ENCODE measurements around the gene WNT10A. TPM values are rescaled to one million over a fixed set of nuclear protein-coding genes. Genes with fewer than 3 reads are reported as not detected.

Gene WNT10A
- total and polyA plus RNA-seq, 2 of the 8 experiments (the other 6 are each of a cell fraction or from before 2014, with no cell fraction given) = 0.05 TPM; not detected in 1

DNA sequence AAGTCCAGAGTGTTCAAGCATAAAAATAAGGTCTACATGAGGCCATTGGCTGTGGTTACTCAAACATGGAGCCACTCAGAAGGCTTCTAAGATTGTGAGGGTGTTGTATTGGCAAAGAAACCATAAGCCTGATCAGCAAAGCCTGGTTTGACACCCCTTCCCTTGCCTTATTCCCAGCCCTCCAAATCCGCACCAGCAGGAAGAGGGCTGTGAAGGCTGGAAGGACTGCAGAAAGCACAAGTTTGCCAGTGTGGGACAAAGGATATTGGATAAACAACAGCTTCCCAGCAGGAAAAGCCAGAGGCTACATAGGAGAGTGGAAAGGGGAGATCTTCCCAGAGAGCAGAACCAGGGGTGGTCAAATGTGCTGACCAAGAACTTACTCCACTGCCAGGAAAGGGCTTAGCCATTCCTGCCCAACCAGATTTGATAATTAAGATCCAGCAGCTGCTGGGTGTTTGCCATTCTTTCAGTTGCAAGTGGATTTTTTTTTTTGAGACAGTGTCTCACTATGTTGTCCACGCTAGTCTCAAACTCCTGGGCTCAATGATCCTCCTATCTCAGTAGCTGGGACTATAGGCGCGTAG, 47.5 kb upstream of the WNT10A start:
- no peak overlapping the region for H3K4ac ChIP-seq (replicated peaks; ENCODE audit: insufficient read length, low read depth, low read length)
- no peak overlapping the region for H2BK20ac ChIP-seq (ENCODE audit: low read length)
- H3K4me1 ChIP-seq (replicated peaks in 1 of 4; ENCODE audit: control insufficient read depth in 3 of 4, insufficient read depth in 4 of 4, low read length in 3 of 4) = peaks cover 0 to 3% (median 0%) of the 10 kb centered on the region in 4 experiments; a peak in 1 of 7 replicates
- H3K79me1 ChIP-seq (ENCODE audit: low read depth, low read length) = no peaks in the 10 kb centered on the region
- H3K4me3 ChIP-seq (ENCODE audit: extremely low read depth in 1 of 4, insufficient read depth in 2 of 4, low read depth in 3 of 4, low read length in 4 of 4) = no peak overlapping the region
- no peak overlapping the region for H3K27ac ChIP-seq (ENCODE audit: low read depth, low read length)
- H3K79me2 ChIP-seq (ENCODE audit: control insufficient read depth in 1 of 2, insufficient read depth in 2 of 2, low read length in 2 of 2) = no peaks in the 10 kb centered on the region
- H2BK12ac ChIP-seq (ENCODE audit: low read depth, low read length) = no peak overlapping the region
- no peak overlapping the region for H2AFZ ChIP-seq (ENCODE audit: low read length)
- H3K18ac ChIP-seq (ENCODE audit: extremely low read depth, low read length) = no peak overlapping the region
- POLR2A ChIA-PET (ENCODE audit: partially characterized antibody) = no interaction called here
- no peak overlapping the region for H2BK5ac ChIP-seq (ENCODE audit: low read depth, low read length)
- no peak overlapping the region for H3K4me2 ChIP-seq (ENCODE audit: insufficient read depth in 1 of 2, low read depth in 2 of 2, low read length in 2 of 2)
- no peaks in the 10 kb centered on the region for H3K9me3 ChIP-seq (ENCODE audit: insufficient read depth in 2 of 2, low read depth in 1 of 2, low read length in 1 of 2)
- H4K91ac ChIP-seq (replicated peaks; ENCODE audit: insufficient read length, low read length) = no peak overlapping the region
- WGBS, 2 experiments (ENCODE audit: extremely low coverage in 1 of 2, insufficient coverage in 1 of 2, insufficient read length in 1 of 2, insufficient replicate concordance in 2 of 2, low coverage in 1 of 2, low lambda C conversion rate in 2 of 2, missing lambda C conversion rate in 1 of 2) = 90% methylated on average over 4 of the region's 4 CpGs; no CpG with 5 or more reads in 1 of the 2 experiments
- H3K23ac ChIP-seq (ENCODE audit: insufficient read length) = no peak overlapping the region
- no peak overlapping the region for H3K56ac ChIP-seq (replicated peaks; ENCODE audit: insufficient read length, low read depth, low read length)
- no peak overlapping the region for H4K5ac ChIP-seq (ENCODE audit: insufficient read length, low read depth, low read length)
- no peak overlapping the region; the same call in none of the 2 replicates for H4K8ac ChIP-seq (ENCODE audit: extremely low read depth, insufficient read depth, low read length)
- H2BK15ac ChIP-seq (ENCODE audit: low read length) = no peak overlapping the region
- no peak overlapping the region for H2AK5ac ChIP-seq (ENCODE audit: low read depth, low read length)
- H2BK120ac ChIP-seq (replicated peaks; ENCODE audit: low read depth, low read length) = no peak overlapping the region
- no peak overlapping the region for H3K9ac ChIP-seq (replicated peaks in 1 of 4; ENCODE audit: extremely low read depth in 1 of 4, low read depth in 3 of 4, low read length in 3 of 4)
- DNase-seq (ENCODE audit: low read depth in 1 of 2, low spot score in 2 of 2) = no peak
- peaks cover 0 to 4% (median 0%) of the 10 kb centered on the region in 4 experiments; a peak in 1 of 7 replicates for H3K27me3 ChIP-seq (replicated peaks in 1 of 4; ENCODE audit: control insufficient read depth in 3 of 4, extremely low read depth in 1 of 4, insufficient read depth in 3 of 4, low read length in 3 of 4)
- H3K14ac ChIP-seq (ENCODE audit: insufficient read length) = no peak overlapping the region
- H3K23me2 ChIP-seq (ENCODE audit: low read depth, low read length) = peaks cover 2% of the 10 kb centered on the region; the same call in 1 of the 2 replicates
- FAIRE-seq = no peak
- CTCF ChIA-PET (ENCODE audit: partially characterized antibody) = interaction anchor here (1.0 to 2.7 kb wide), 4 partner anchors 14 to 102 kb away, joined by 3 to 9 read pairs (median 3); no protein-coding TSS in a partner anchor
- H4K20me1 ChIP-seq (replicated peaks in 1 of 2; ENCODE audit: control insufficient read depth in 1 of 2, insufficient read depth in 2 of 2, low read length in 2 of 2) = no peaks in the 10 kb centered on the region
- H3K36me3 ChIP-seq (ENCODE audit: control insufficient read depth in 2 of 4, insufficient read depth in 4 of 4, low read length in 3 of 4) = no peaks in the 10 kb centered on the region
- TF ChIP-seq YY1 (IDR thresholded peaks at IDR 0.05; ENCODE audit: low read depth, low read length) = no peak
- TF ChIP-seq SUZ12 (IDR thresholded peaks at IDR 0.05; ENCODE audit: low read length) = no peak
- TF ChIP-seq TEAD4 (IDR thresholded peaks at IDR 0.05; ENCODE audit: low read depth, low read length) = no peak
- no peak for TF ChIP-seq POU5F1 (IDR thresholded peaks at IDR 0.05; ENCODE audit: low read depth, low read length)
- TF ChIP-seq EZH2 (IDR thresholded peaks at IDR 0.05; ENCODE audit: low read depth, low read length, severe bottlenecking) = no peak
- no peak for TF ChIP-seq TBP (IDR thresholded peaks at IDR 0.05; ENCODE audit: low read depth, low read length)
- no peak for TF ChIP-seq RXRA (IDR thresholded peaks at IDR 0.05; ENCODE audit: insufficient read depth, low read depth, low read length)
- no peak for TF ChIP-seq SIN3A (conservative IDR thresholded peaks at IDR 0.05 in 1 of 2, IDR thresholded peaks at IDR 0.05 in 1 of 2; ENCODE audit: low read depth in 1 of 2, low read length in 2 of 2)
- TF ChIP-seq EP300 (IDR thresholded peaks at IDR 0.05; ENCODE audit: borderline replicate concordance in 1 of 2, low read depth in 2 of 2, low read length in 2 of 2) = no peak
- TF ChIP-seq E2F6 (IDR thresholded peaks at IDR 0.05) = no peak
- TF ChIP-seq, protein P1, sequence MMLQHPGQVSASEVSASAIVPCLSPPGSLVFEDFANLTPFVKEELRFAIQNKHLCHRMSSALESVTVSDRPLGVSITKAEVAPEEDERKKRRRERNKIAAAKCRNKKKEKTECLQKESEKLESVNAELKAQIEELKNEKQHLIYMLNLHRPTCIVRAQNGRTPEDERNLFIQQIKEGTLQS (IDR thresholded peaks at IDR 0.05; ENCODE audit: insufficient read depth, low read depth, low read length) = no peak

Measured in H1 (cell line).